NCI-H2196 treated with DMSO at 0.1 percent for 48 hours (cell line): ENCODE measurements around the gene CEMIP.

ENCODE experiments used
- DNase-seq: peaks from one replicate; lab custom pipeline; 2025; ENCODE audit not compliant: unreplicated experiment; lab: John Stamatoyannopoulos, UW

The CEMIP gene

GRCh38 chr15:80970658-80971057 lies 191.5 kb downstream of the CEMIP start:
- no peak for DNase-seq

- no peak for DNase-seq
Observed at GRCh38 chr15:80971143-80971542, 192.0 kb downstream of the CEMIP start.

GRCh38 chr15:80972276-80972675 lies 193.1 kb downstream of the CEMIP start:
- no peak for DNase-seq

- DNase-seq, result no peak
Observed at GRCh38 chr15:80974914-80975313, 195.7 kb downstream of the CEMIP start.

- no peak for DNase-seq
Observed at GRCh38 chr15:80976851-80977250, 197.7 kb downstream of the CEMIP start.

GRCh38 chr15:80977627-80978036 lies 198.5 kb downstream of the CEMIP start:
- no peak for DNase-seq

GRCh38 chr15:80978685-80979329 lies 199.6 kb downstream of the CEMIP start:
- peak; percentile 3 for DNase-seq

- no peak for DNase-seq
Observed at GRCh38 chr15:80979538-80980200, 200.5 kb downstream of the CEMIP start.

GRCh38 chr15:80982205-80982604 lies 203.0 kb downstream of the CEMIP start:
- DNase-seq, result no peak

GRCh38 chr15:80982839-80983238 lies 203.7 kb downstream of the CEMIP start:
- no peak for DNase-seq

GRCh38 chr15:80984856-80985255 lies 205.7 kb downstream of the CEMIP start:
- DNase-seq, result no peak

- no peak for DNase-seq
Observed at GRCh38 chr15:80985981-80986380, 206.8 kb downstream of the CEMIP start.

- DNase-seq, result no peak
Observed at GRCh38 chr15:80986487-80986886, 207.3 kb downstream of the CEMIP start.

- DNase-seq, result no peak
Observed at GRCh38 chr15:80988148-80988796, 209.1 kb downstream of the CEMIP start.

GRCh38 chr15:80989081-80989517 lies 209.9 kb downstream of the CEMIP start:
- DNase-seq, result no peak

GRCh38 chr15:80989518-80990478 lies 210.6 kb downstream of the CEMIP start, which contains the start of gene MESD:
MESD (minus strand) TSS chr15:80989819; CDS start chr15:80989791, 28 bp downstream.
- DNase-seq, result peak; percentile 62

- DNase-seq, result no peak
Observed at GRCh38 chr15:80990955-80991354, 211.8 kb downstream of the CEMIP start.

GRCh38 chr15:80991421-80991820 lies 212.3 kb downstream of the CEMIP start:
- DNase-seq, result no peak

- no peak for DNase-seq
Observed at GRCh38 chr15:80992006-80992405, 212.8 kb downstream of the CEMIP start.

GRCh38 chr15:80992441-80992840 lies 213.3 kb downstream of the CEMIP start:
- no peak for DNase-seq

- DNase-seq, result no peak
Observed at GRCh38 chr15:80996247-80996646, 217.1 kb downstream of the CEMIP start.
